OCI-LY1 (cell line): Measurements from ENCODE around the gene LSM4.

Experiments
- CTCF ChIP-seq: fragments of 200-600 bp; sonication (generic), shearing (Covaris generic); IDR thresholded peaks from 2 replicates; pipeline ENCODE4 v1.5.1; 2017; ENCODE audit warnings: mild to moderate bottlenecking, antibody characterized with exemption, low read length, moderate library complexity, mixed read lengths
- EZH2 ChIP-seq: fragments of 200-600 bp; sonication (generic), shearing (Covaris generic); IDR thresholded peaks from 2 replicates; pipeline ENCODE4 v1.8.0; 2017; ENCODE audit warnings: borderline replicate concordance, mixed run types, mild to moderate bottlenecking, antibody characterized with exemption, low read length, moderate library complexity, mixed read lengths

DNA sequence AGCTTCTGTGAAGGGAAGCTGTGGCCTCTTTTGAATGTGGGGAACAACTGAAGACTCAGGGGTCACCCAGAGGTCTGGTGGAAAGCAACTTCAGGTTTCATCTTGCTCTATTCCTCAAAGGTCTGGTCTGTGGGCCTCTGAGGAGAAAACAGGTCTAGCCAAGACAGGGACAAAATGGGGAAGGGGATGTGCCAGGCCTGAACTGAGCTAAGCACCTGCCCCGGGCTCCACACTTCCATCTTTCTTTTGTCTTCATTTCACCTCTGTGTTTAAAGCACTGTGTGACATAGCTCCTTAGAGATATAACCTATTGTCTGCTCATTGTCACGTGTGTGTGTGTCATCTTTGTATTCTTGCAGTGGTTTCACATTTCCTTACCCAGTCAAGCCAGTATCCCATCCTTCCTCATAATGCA is 43.2 kb upstream of the LSM4 start:
- no peak for TF ChIP-seq CTCF
- no peak for TF ChIP-seq EZH2
